Naive thymus-derived CD4-positive, alpha-beta T cell (primary cell): Measurements from ENCODE around the gene TBC1D9. TPM values are rescaled to one million over a fixed set of nuclear protein-coding genes. Genes with fewer than 3 reads are reported as not detected.
"Not testable (repeated sequence)": the region's sequence is repeated elsewhere in the genome, so short reads cannot be mapped to it uniquely, and the experiment has no call there.

ENCODE experiments used
- ATAC-seq: fragments of 150-1000 bp; cut with Tn5 transposase; 2 replicates; pipeline ENCODE4 v1.10.0; 2021; ENCODE audit warnings: mild to moderate bottlenecking, moderate library complexity
- CTCF ChIA-PET: fragments of 350-600 bp; sonication (Branson Sonifier 250); formaldehyde crosslinking; loops from one replicate; lab custom pipeline; 2021; ENCODE audit warnings: antibody characterized with exemption; lab: Charles Lee
- POLR2A ChIA-PET: fragments of 350-600 bp; sonication (Branson Sonifier 250); formaldehyde crosslinking; loops from one replicate; lab custom pipeline; 2021; ENCODE audit warnings: antibody characterized with exemption, inconsistent platforms; lab: Charles Lee
- DNase-seq, 9 donors: peaks; one replicate each; pipeline versions ENCODE4 v3.0.0 to v3.0.0-alpha.2; 2020 to 2022; ENCODE audit warnings: mixed read lengths in 1 of 9
- H3K27ac ChIP-seq: one replicate; pipeline ENCODE4 v1.7.0; 2013; ENCODE audit warnings: mild to moderate bottlenecking, low read depth, low read length, moderate library complexity
- H3K27me3 ChIP-seq, 2 donors: one replicate each; pipeline ENCODE4 v1.7.0; 2013; ENCODE audit warnings: low read length in 2 of 2, mild to moderate bottlenecking in 2 of 2, moderate library complexity in 2 of 2; ENCODE audit not compliant: control insufficient read depth in 2 of 2, insufficient read depth in 2 of 2
- H3K36me3 ChIP-seq, 3 experiments: 1 replicate in 2 of 3; 2 replicates in 1 of 3; pipeline ENCODE4 v1.7.0; 2013; ENCODE audit warnings: low read length in 3 of 3, mild to moderate bottlenecking in 3 of 3, moderate library complexity in 1 of 3; ENCODE audit not compliant: insufficient read depth in 3 of 3, control insufficient read depth in 2 of 3
- H3K4me1 ChIP-seq, 2 donors: one replicate each; pipeline ENCODE4 v1.7.0; 2013; ENCODE audit warnings: low read length in 2 of 2, mild to moderate bottlenecking in 2 of 2, moderate library complexity in 1 of 2; ENCODE audit not compliant: control insufficient read depth in 2 of 2, insufficient read depth in 2 of 2
- H3K4me3 ChIP-seq: 2 replicates; pipeline ENCODE4 v1.7.0; 2013; ENCODE audit warnings: mild to moderate bottlenecking, low read length
- H3K9me3 ChIP-seq, 3 experiments: 1 replicate in 2 of 3; 2 replicates in 1 of 3; pipeline ENCODE4 v1.7.0; 2013; ENCODE audit warnings: low read length in 3 of 3; ENCODE audit not compliant: control insufficient read depth in 2 of 3
- H3K27ac Mint-ChIP-seq, 9 donors: one replicate each; pipeline ENCODE4 v1.8.0; 2020 to 2022; ENCODE audit warnings: mixed read lengths in 9 of 9, mild to moderate bottlenecking in 8 of 9, moderate library complexity in 5 of 9, inconsistent platforms in 2 of 9
- H3K27me3 Mint-ChIP-seq, 5 donors: one replicate each; pipeline ENCODE4 v1.8.0; 2021 to 2022; ENCODE audit warnings: mixed read lengths in 5 of 5, mild to moderate bottlenecking in 1 of 5
- H3K36me3 Mint-ChIP-seq, 5 donors: one replicate each; pipeline ENCODE4 v1.8.0; 2020 to 2022; ENCODE audit warnings: mixed read lengths in 5 of 5, mild to moderate bottlenecking in 3 of 5, inconsistent platforms in 1 of 5
- H3K4me1 Mint-ChIP-seq, 7 donors: one replicate each; pipeline ENCODE4 v1.8.0; 2020 to 2022; ENCODE audit warnings: mixed read lengths in 7 of 7, mild to moderate bottlenecking in 3 of 7, inconsistent platforms in 1 of 7
- H3K4me3 Mint-ChIP-seq, 10 donors: one replicate each; pipeline ENCODE4 v1.8.0; 2020 to 2022; ENCODE audit warnings: mild to moderate bottlenecking in 10 of 10, mixed read lengths in 10 of 10, moderate library complexity in 6 of 10, inconsistent platforms in 2 of 10
- H3K9me3 Mint-ChIP-seq, 11 donors: one replicate each; pipeline ENCODE4 v1.8.0; 2020 to 2022; ENCODE audit warnings: mixed read lengths in 11 of 11, mild to moderate bottlenecking in 4 of 11, inconsistent platforms in 1 of 11, moderate library complexity in 1 of 11
- intact Hi-C, 2 donors: fragments of 100-400 bp; cut with micrococcal nuclease; formaldehyde crosslinking; loops; one replicate each; pipeline ENCODE4 v1.15.1; 2023
- polyA plus RNA-seq, 2 donors: library from polyadenylated mRNA; unstranded; fragments of 300-500 nt; fragmentation: Illumina TruSeq; gene quantifications; one replicate each; pipeline ENCODE4 v1.2.3, GENCODE V29; 2021
- total RNA-seq, 6 experiments: library from RNA in 5 of 6; stranded (reverse) in 5 of 6; gene quantifications; 1 replicate in 5 of 6; 2 replicates in 1 of 6; pipeline ENCODE4 v1.2.3 and lab custom pipeline; 2021 to 2026

The TBC1D9 gene
- total and polyA plus RNA-seq, 7 experiments from 2014 or later = 0.13 to 13.9 (median 0.49) TPM; not detected in 2

GRCh38 chr4:140790765-140791164 is 34.6 kb upstream of the TBC1D9 start:
- H3K9me3 ChIP-seq = peaks cover 0 to 7% (median 0%) of the 10 kb centered on the region in 3 experiments
- Mint-ChIP-seq H3K27me3 (peaks cover 1 to 31% (median 15%) of the 10 kb centered on the region in 5 donors), H3K27ac (no peak overlapping the region), H3K36me3 (peaks cover 0 to 4% (median 0%) of the 10 kb centered on the region in 5 donors), H3K4me1 (peaks cover 0 to 2% (median 0%) of the 10 kb centered on the region in 7 donors), H3K4me3 (no peak overlapping the region), H3K9me3 (peaks cover 0 to 21% (median 7%) of the 10 kb centered on the region in 11 donors)
- DNase-seq (no peak), ATAC-seq (peak; percentile 90)
- H3K27me3 ChIP-seq = no peaks in the 10 kb centered on the region
- H3K36me3 ChIP-seq = no peaks in the 10 kb centered on the region
- H3K4me1 ChIP-seq = no peaks in the 10 kb centered on the region
- H3K27ac ChIP-seq = no peak overlapping the region
- POLR2A ChIA-PET = no interaction called here
- H3K4me3 ChIP-seq = no peak overlapping the region
- intact Hi-C loops = no loop called here
- CTCF ChIA-PET = no interaction called here

- no peak overlapping the region for H3K4me3 Mint-ChIP-seq
- Histone ChIP-seq H3K9me3 (peaks cover 0 to 7% (median 0%) of the 10 kb centered on the region in 3 experiments), H3K36me3 (no peaks in the 10 kb centered on the region), H3K4me1 (no peaks in the 10 kb centered on the region), H3K4me3 (no peak overlapping the region), H3K27me3 (no peaks in the 10 kb centered on the region), H3K27ac (no peak overlapping the region)
- intact Hi-C loops = no loop called here
- H3K27me3 Mint-ChIP-seq = peaks cover 1 to 31% (median 15%) of the 10 kb centered on the region in 5 donors
- peaks cover 0 to 21% (median 7%) of the 10 kb centered on the region in 11 donors for H3K9me3 Mint-ChIP-seq
- no peak overlapping the region for H3K27ac Mint-ChIP-seq
- peaks cover 0 to 2% (median 0%) of the 10 kb centered on the region in 7 donors for H3K4me1 Mint-ChIP-seq
- POLR2A ChIA-PET = no interaction called here
- peaks cover 0 to 4% (median 0%) of the 10 kb centered on the region in 5 donors for H3K36me3 Mint-ChIP-seq
- ATAC-seq (peak; percentile 12), DNase-seq (no peak)
- CTCF ChIA-PET = no interaction called here
These were observed 34.0 kb upstream of the TBC1D9 start for GRCh38 chr4:140790171-140790570.

- DNase-seq = no peak
- Histone ChIP-seq H3K4me1 (no peaks in the 10 kb centered on the region), H3K4me3 (no peak overlapping the region), H3K27ac (no peak overlapping the region), H3K9me3 (peaks cover 0 to 7% (median 0%) of the 10 kb centered on the region in 3 experiments), H3K36me3 (no peaks in the 10 kb centered on the region), H3K27me3 (no peaks in the 10 kb centered on the region)
- no peak overlapping the region for H3K4me3 Mint-ChIP-seq
- peaks cover 0 to 21% (median 7%) of the 10 kb centered on the region in 11 donors for H3K9me3 Mint-ChIP-seq
- ChIA-PET POLR2A (no interaction called here), CTCF (no interaction called here)
- H3K36me3 Mint-ChIP-seq = peaks cover 0 to 4% (median 0%) of the 10 kb centered on the region in 5 donors
- intact Hi-C loops = no loop called here
- peaks cover 0 to 2% (median 0%) of the 10 kb centered on the region in 7 donors for H3K4me1 Mint-ChIP-seq
- peak; percentile 72 for ATAC-seq
- no peak overlapping the region for H3K27ac Mint-ChIP-seq
- peaks cover 1 to 31% (median 15%) of the 10 kb centered on the region in 5 donors for H3K27me3 Mint-ChIP-seq
These were observed 33.6 kb upstream of the TBC1D9 start for GRCh38 chr4:140789759-140790158.

- H3K36me3 ChIP-seq, H3K4me1 Mint-ChIP-seq, CTCF ChIA-PET, H3K27ac ChIP-seq, H3K27ac Mint-ChIP-seq, intact Hi-C loops, H3K27me3 Mint-ChIP-seq, POLR2A ChIA-PET, ATAC-seq, DNase-seq, H3K36me3 Mint-ChIP-seq, H3K27me3 ChIP-seq, H3K4me3 Mint-ChIP-seq, H3K4me3 ChIP-seq, H3K4me1 ChIP-seq, H3K9me3 ChIP-seq: not testable (repeated sequence)
- peaks cover 0 to 14% (median 5%) of the 10 kb centered on the region in 11 donors for H3K9me3 Mint-ChIP-seq
These were observed 26.6 kb upstream of the TBC1D9 start for GRCh38 chr4:140782787-140783186.

GRCh38 chr4:140781596-140781995 is 25.4 kb upstream of the TBC1D9 start:
- Mint-ChIP-seq H3K9me3 (peaks cover 0 to 10% (median 5%) of the 10 kb centered on the region in 11 donors), H3K27ac (no peak overlapping the region), H3K4me1 (no peaks in the 10 kb centered on the region), H3K27me3 (no peaks in the 10 kb centered on the region), H3K36me3 (no peaks in the 10 kb centered on the region), H3K4me3 (no peak overlapping the region)
- intact Hi-C loops = no loop called here
- ATAC-seq (no peak), DNase-seq (no peak)
- Histone ChIP-seq H3K9me3 (no peaks in the 10 kb centered on the region), H3K4me3 (no peak overlapping the region), H3K27ac (no peak overlapping the region), H3K36me3 (no peaks in the 10 kb centered on the region), H3K27me3 (no peaks in the 10 kb centered on the region), H3K4me1 (no peaks in the 10 kb centered on the region)
- ChIA-PET POLR2A (no interaction called here), CTCF (no interaction called here)

GRCh38 chr4:140777894-140778293 is 21.7 kb upstream of the TBC1D9 start:
- Mint-ChIP-seq H3K27me3 (peaks cover 0 to 12% (median 0%) of the 10 kb centered on the region in 5 donors), H3K36me3 (no peaks in the 10 kb centered on the region), H3K4me3 (no peak overlapping the region), H3K9me3 (peaks cover 0 to 6% (median 3%) of the 10 kb centered on the region in 11 donors), H3K27ac (no peak overlapping the region), H3K4me1 (no peaks in the 10 kb centered on the region)
- POLR2A ChIA-PET = no interaction called here
- ATAC-seq = no peak
- Histone ChIP-seq H3K27ac (no peak overlapping the region), H3K4me3 (no peak overlapping the region), H3K36me3 (no peaks in the 10 kb centered on the region), H3K9me3 (no peaks in the 10 kb centered on the region), H3K4me1 (no peaks in the 10 kb centered on the region), H3K27me3 (no peaks in the 10 kb centered on the region)
- intact Hi-C loops = no loop called here
- no peak for DNase-seq
- CTCF ChIA-PET = no interaction called here

GRCh38 chr4:140777386-140777785 is 21.2 kb upstream of the TBC1D9 start:
- intact Hi-C loops = no loop called here
- DNase-seq (no peak), ATAC-seq (no peak)
- ChIA-PET POLR2A (no interaction called here), CTCF (no interaction called here)
- no peaks in the 10 kb centered on the region for H3K36me3 Mint-ChIP-seq
- H3K9me3 Mint-ChIP-seq = peaks cover 0 to 6% (median 3%) of the 10 kb centered on the region in 11 donors
- H3K4me3 ChIP-seq = no peak overlapping the region
- H3K36me3 ChIP-seq = no peaks in the 10 kb centered on the region
- H3K27me3 ChIP-seq = no peaks in the 10 kb centered on the region
- peaks cover 0 to 14% (median 0%) of the 10 kb centered on the region in 5 donors for H3K27me3 Mint-ChIP-seq
- H3K27ac ChIP-seq = no peak overlapping the region
- H3K4me3 Mint-ChIP-seq = no peak overlapping the region
- no peak overlapping the region for H3K27ac Mint-ChIP-seq
- no peaks in the 10 kb centered on the region for H3K4me1 ChIP-seq
- H3K4me1 Mint-ChIP-seq = no peaks in the 10 kb centered on the region
- H3K9me3 ChIP-seq = no peaks in the 10 kb centered on the region
